K562 (cell line): ENCODE results near the gene DCAKD.

Experiments
- ASH1L ChIP-seq: fragments of 450-650 bp; IDR thresholded peaks from 2 replicates; pipeline ENCODE4 v1.6.1; 2018; ENCODE audit warnings: borderline replicate concordance, mild to moderate bottlenecking, low read depth; ENCODE audit not compliant: partially characterized antibody
- EZH2 ChIP-seq: IDR thresholded peaks from 2 replicates; pipeline ENCODE4 v1.6.1; 2012; ENCODE audit warnings: low read depth, mild to moderate bottlenecking, inconsistent platforms, low read length, borderline replicate concordance
- HNRNPK ChIP-seq: fragments of 200-400 bp; formaldehyde crosslinking; IDR thresholded peaks from one replicate; pipeline ENCODE4 v1.6.1; 2018; ENCODE audit warnings: mild to moderate bottlenecking, low read depth, low read length; ENCODE audit not compliant: poor library complexity, severe bottlenecking
- KAT7 ChIP-seq: sonication (generic); formaldehyde crosslinking; IDR thresholded peaks from 2 replicates; pipeline ENCODE4 v1.8.0; 2022; ENCODE audit warnings: missing genetic modification reagents, mild to moderate bottlenecking, borderline replicate concordance
- POLR2A ChIP-seq: fragments of 450-650 bp; conservative IDR thresholded peaks from 2 replicates; pipeline ENCODE4 v1.6.1; 2016
- TEAD1 ChIP-seq, 2 experiments: fragments of 450-650 bp in 1 of 2; sonication (generic) in 1 of 2; formaldehyde crosslinking; IDR thresholded peaks; 2 replicates each; pipeline versions ENCODE4 v1.4.0 to v1.8.0; 2020 to 2022; ENCODE audit warnings: mild to moderate bottlenecking in 2 of 2, missing genetic modification reagents in 1 of 2
- ZNF212 ChIP-seq: fragments of 450-650 bp; formaldehyde crosslinking; IDR thresholded peaks from 2 replicates; pipeline ENCODE4 v1.4.0; 2020; ENCODE audit warnings: mild to moderate bottlenecking

DNA sequence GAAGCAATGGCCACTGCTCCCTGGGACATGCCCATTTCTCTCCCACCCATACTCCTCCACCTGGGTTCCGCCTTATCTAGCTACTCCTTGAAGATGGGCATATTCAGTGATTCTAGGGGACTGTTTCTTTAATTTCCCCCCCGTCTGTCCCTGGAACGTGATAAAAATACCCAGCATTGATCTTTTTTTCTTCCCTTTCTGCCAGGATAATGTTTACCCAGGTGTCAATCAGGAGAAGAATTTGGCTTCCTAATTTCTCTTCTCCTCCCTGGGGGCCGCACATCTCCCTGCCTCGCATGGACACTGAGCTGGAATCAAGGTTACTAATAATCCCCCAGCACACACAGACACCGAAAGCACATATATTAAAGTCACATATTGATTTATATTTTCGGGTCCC lies 35.2 kb downstream of the DCAKD start:
- TF ChIP-seq TEAD1 (CRISPR knock-in tag; IDR thresholded peaks at IDR 0.05) (no peak), POLR2A (no peak), ASH1L (no peak), KAT7 (CRISPR knock-in tag) (no peak), ZNF212 (CRISPR knock-in tag) (no peak), HNRNPK (no peak), EZH2 (no peak)
